ENCODE results near the gene PIK3R1.

The PIK3R1 gene

GRCh38 chr5:68273717-68274409 lies 58.3 kb downstream of the PIK3R1 start:
- no peak for DNase-seq

GRCh38 chr5:68274847-68275651 lies 59.5 kb downstream of the PIK3R1 start:
- peak; percentile 14 to 70 for DNase-seq

- DNase-seq, result no peak
Observed at GRCh38 chr5:68276740-68277139, 61.2 kb downstream of the PIK3R1 start.

- no peak for DNase-seq
Observed at GRCh38 chr5:68277431-68277830, 61.9 kb downstream of the PIK3R1 start.

GRCh38 chr5:68279984-68280383 lies 64.4 kb downstream of the PIK3R1 start:
- peak; percentile 56 to 87 for DNase-seq

GRCh38 chr5:68282001-68282400 lies 66.4 kb downstream of the PIK3R1 start:
- no peak for DNase-seq

- no peak for DNase-seq
Observed at GRCh38 chr5:68283766-68284165, 68.2 kb downstream of the PIK3R1 start.

GRCh38 chr5:68285075-68285840 lies 69.7 kb downstream of the PIK3R1 start:
- DNase-seq, result peak in 1 of 2 donors; percentile 41

- DNase-seq, result peak in 1 of 2 donors; percentile 76
Observed at GRCh38 chr5:68285851-68286611, 70.5 kb downstream of the PIK3R1 start.

- DNase-seq, result no peak
Observed at GRCh38 chr5:68286612-68286912, 71.0 kb downstream of the PIK3R1 start.

GRCh38 chr5:68287631-68287975 lies 72.0 kb downstream of the PIK3R1 start:
- DNase-seq, result no peak

- peak; percentile 25 to 66 for DNase-seq
Observed at GRCh38 chr5:68287976-68288706, 72.6 kb downstream of the PIK3R1 start.

- DNase-seq, result no peak
Observed at GRCh38 chr5:68288707-68289134, 73.2 kb downstream of the PIK3R1 start.

GRCh38 chr5:68289498-68289897 lies 73.9 kb downstream of the PIK3R1 start:
- no peak for DNase-seq

- DNase-seq, result no peak
Observed at GRCh38 chr5:68290260-68290674, 74.7 kb downstream of the PIK3R1 start.

GRCh38 chr5:68290847-68291246 lies 75.3 kb downstream of the PIK3R1 start:
- no peak for DNase-seq

GRCh38 chr5:68292316-68292715 lies 76.8 kb downstream of the PIK3R1 start:
- DNase-seq, result no peak

GRCh38 chr5:68295772-68296171 lies 80.2 kb downstream of the PIK3R1 start:
- DNase-seq, result no peak

GRCh38 chr5:68296895-68297294 lies 81.3 kb downstream of the PIK3R1 start:
- DNase-seq, result no peak

- no peak for DNase-seq
Observed at GRCh38 chr5:68297656-68298055, 82.1 kb downstream of the PIK3R1 start.

- no peak for DNase-seq
Observed at GRCh38 chr5:68298479-68298878, 82.9 kb downstream of the PIK3R1 start.

- DNase-seq, result no peak
Observed at GRCh38 chr5:68299105-68299504, 83.5 kb downstream of the PIK3R1 start.

All from CD4-positive, alpha-beta T cell treated with Interferon alpha-2 for 1 hour (primary cell).